Brain microvascular endothelial cell (primary cell): ENCODE results near the gene COL1A1.

Source experiments
- DNase-seq: peaks from one replicate; pipeline ENCODE4 v3.0.0-alpha.2; 2020
- H3K27ac ChIP-seq: fragments of 250-450 bp; sonication (Bioruptor Pico); 2 replicates; pipeline ENCODE4 v1.5.1; 2020; ENCODE audit warnings: mild to moderate bottlenecking, moderate library complexity
- H3K27me3 ChIP-seq: fragments of 250-450 bp; sonication (Bioruptor Pico); replicated peaks from 2 replicates; pipeline ENCODE4 v1.5.1; 2020; ENCODE audit warnings: mild to moderate bottlenecking
- H3K36me3 ChIP-seq: fragments of 250-450 bp; sonication (Bioruptor Pico); replicated peaks from 2 replicates; pipeline ENCODE4 v1.5.1; 2020; ENCODE audit warnings: mild to moderate bottlenecking
- H3K4me3 ChIP-seq: 2 replicates; pipeline ENCODE4 v1.5.1; 2011; ENCODE audit warnings: low read depth, mild to moderate bottlenecking, control low read depth, low read length, moderate library complexity
- CTCF ChIP-seq: IDR thresholded peaks from 2 replicates; pipeline ENCODE4 v1.5.1; 2011; ENCODE audit warnings: low read depth, mild to moderate bottlenecking, moderate library complexity, low read length, control low read depth, inconsistent platforms; ENCODE audit errors: missing control alignments
- in situ Hi-C: cut with HindIII; loops from 2 replicates; pipeline ENCODE4 v1.10.0; 2017; ENCODE audit warnings: low sequenced_read_pairs, low pct_ligation_motif_present

Gene COL1A1

GRCh38 chr17:50139185-50139783 lies 62.1 kb downstream of the COL1A1 start:
- no peak for DNase-seq
- Histone ChIP-seq H3K27me3 (no peaks in the 10 kb centered on the region), H3K27ac (no peak overlapping the region), H3K36me3 (peaks cover 89% of the 10 kb centered on the region), H3K4me3 (no peak overlapping the region)
- TF ChIP-seq CTCF: no peak
- in situ Hi-C loops: no loop called here

- in situ Hi-C loops: no loop called here
- H3K36me3 ChIP-seq: peaks cover 72% of the 10 kb centered on the region
- no peaks in the 10 kb centered on the region for H3K27me3 ChIP-seq
- H3K27ac ChIP-seq: no peak overlapping the region
- no peak for DNase-seq
- no peak overlapping the region for H3K4me3 ChIP-seq
- no peak for TF ChIP-seq CTCF
These were observed 64.4 kb downstream of the COL1A1 start for GRCh38 chr17:50137042-50137441.

- no peak overlapping the region for H3K4me3 ChIP-seq
- DNase-seq: no peak
- in situ Hi-C loops: no loop called here
- no peaks in the 10 kb centered on the region for H3K27me3 ChIP-seq
- TF ChIP-seq CTCF: no peak
- H3K27ac ChIP-seq: no peak overlapping the region
- H3K36me3 ChIP-seq: peaks cover 66% of the 10 kb centered on the region
These were observed 65.2 kb downstream of the COL1A1 start for GRCh38 chr17:50136096-50136687.

GRCh38 chr17:50135316-50136095 lies 65.9 kb downstream of the COL1A1 start:
- in situ Hi-C loops: no loop called here

More at GRCh38 chr17:50135316-50136095, 65.9 kb downstream of the COL1A1 start:
- Histone ChIP-seq H3K27ac (no peak overlapping the region), H3K27me3 (no peaks in the 10 kb centered on the region), H3K36me3 (peaks cover 59% of the 10 kb centered on the region), H3K4me3 (no peak overlapping the region)
- no peak for TF ChIP-seq CTCF
- no peak for DNase-seq
